ENCODE results near the gene UBTD1. TPM values are rescaled to one million over a fixed set of nuclear protein-coding genes. Genes with fewer than 3 reads are reported as not detected.
A peak's percentile ranks its signal among the peaks of the same experiment; 100 is the strongest.

The UBTD1 gene
- total RNA-seq, 3 donors from 2014 or later: 0.49 to 7.3 (median 3.4) TPM

GRCh38 chr10:97608991-97609561, 110.4 kb downstream of the UBTD1 start:
- H3K4me3 ChIP-seq: no peak overlapping the region
- intact Hi-C loops (cut with DNase I, micrococcal nuclease): no loop called here
- no peak for TF ChIP-seq CTCF (IDR thresholded peaks at IDR 0.05)
- no peak for DNase-seq
- no peaks in the 10 kb centered on the region for H3K4me1 ChIP-seq (ENCODE audit: low read depth)
- H3K36me3 ChIP-seq (ENCODE audit: low read depth): no peaks in the 10 kb centered on the region
- ATAC-seq: no peak
- H3K9me3 ChIP-seq: no peaks in the 10 kb centered on the region

- TF ChIP-seq CTCF (IDR thresholded peaks at IDR 0.05): no peak
- DNase-seq: no peak
- no peaks in the 10 kb centered on the region for H3K4me1 ChIP-seq (ENCODE audit: low read depth)
- no peak for ATAC-seq
- H3K9me3 ChIP-seq: no peaks in the 10 kb centered on the region
- no peaks in the 10 kb centered on the region for H3K36me3 ChIP-seq (ENCODE audit: low read depth)
- H3K4me3 ChIP-seq: no peak overlapping the region
- intact Hi-C loops (cut with DNase I, micrococcal nuclease): no loop called here
Observed at GRCh38 chr10:97611473-97611872, 112.7 kb downstream of the UBTD1 start.

- ATAC-seq: peak; percentile 47
- Histone ChIP-seq H3K4me1 (ENCODE audit: low read depth) (no peaks in the 10 kb centered on the region), H3K9me3 (no peaks in the 10 kb centered on the region), H3K36me3 (ENCODE audit: low read depth) (no peaks in the 10 kb centered on the region), H3K4me3 (no peak overlapping the region)
- TF ChIP-seq CTCF (IDR thresholded peaks at IDR 0.05): no peak
- DNase-seq: no peak
- intact Hi-C loops (cut with DNase I, micrococcal nuclease): no loop called here
Observed at GRCh38 chr10:97612386-97612785, 113.7 kb downstream of the UBTD1 start.

- Histone ChIP-seq H3K36me3 (ENCODE audit: low read depth) (no peaks in the 10 kb centered on the region), H3K4me3 (no peak overlapping the region), H3K9me3 (no peaks in the 10 kb centered on the region), H3K4me1 (ENCODE audit: low read depth) (no peaks in the 10 kb centered on the region)
- ATAC-seq (no peak), DNase-seq (no peak)
- TF ChIP-seq CTCF (IDR thresholded peaks at IDR 0.05): no peak
- intact Hi-C loops (cut with DNase I, micrococcal nuclease): no loop called here
Observed at GRCh38 chr10:97618285-97618684, 119.6 kb downstream of the UBTD1 start.

GRCh38 chr10:97618733-97619132, 120.0 kb downstream of the UBTD1 start:
- DNase-seq: no peak
- intact Hi-C loops (cut with DNase I, micrococcal nuclease): no loop called here
- H3K36me3 ChIP-seq (ENCODE audit: low read depth): no peaks in the 10 kb centered on the region
- H3K4me3 ChIP-seq: no peak overlapping the region
- no peaks in the 10 kb centered on the region for H3K4me1 ChIP-seq (ENCODE audit: low read depth)
- no peaks in the 10 kb centered on the region for H3K9me3 ChIP-seq
- ATAC-seq: no peak
- no peak for TF ChIP-seq CTCF (IDR thresholded peaks at IDR 0.05)

Other genes with a start within 250 kb of the UBTD1 start
- gene ARHGAP19, start 206.3 kb upstream of the UBTD1 start, total RNA-seq: 10 to 100 TPM in 1 of 3 donors, 1 to 10 TPM in 2; 5.9 to 10.7 (median 8.8) TPM
- gene FRAT1, start 179.7 kb upstream of the UBTD1 start, total RNA-seq: 1 to 10 TPM; 4.7 to 9.6 (median 7.2) TPM
- gene FRAT2, start 164.2 kb upstream of the UBTD1 start, total RNA-seq: 10 to 100 TPM; 26.2 to 42.5 (median 33.3) TPM
- 10 to 100 TPM; 14.6 to 19.4 (median 16.9) TPM for gene RRP12, start 97.6 kb upstream of the UBTD1 start, total RNA-seq
- 100 to 1,000 TPM; 173 to 244 (median 186) TPM for gene PGAM1, start 72.7 kb upstream of the UBTD1 start, total RNA-seq
- 10 to 100 TPM; 20.7 to 30.9 (median 21.3) TPM for gene EXOSC1, start 52.9 kb upstream of the UBTD1 start, total RNA-seq
- gene ZDHHC16, start 52.7 kb upstream of the UBTD1 start, total RNA-seq: 10 to 100 TPM; 28.8 to 37.0 (median 29.5) TPM
- gene MMS19, start 502 bp upstream of the UBTD1 start, total RNA-seq: 10 to 100 TPM; 45.7 to 48.5 (median 47.0) TPM
- under 1 TPM; 0.29 to 0.75 (median 0.35) TPM for gene ANKRD2, start 73.9 kb downstream of the UBTD1 start, total RNA-seq
- under 1 TPM in 2 of 3 donors, not detected in 1; 0.29 to 0.47 TPM for gene HOGA1, start 85.5 kb downstream of the UBTD1 start, total RNA-seq
- not detected for gene C10orf62, start 90.8 kb downstream of the UBTD1 start, total RNA-seq
- gene MORN4, start 134.6 kb downstream of the UBTD1 start, total RNA-seq: 1 to 10 TPM; 1.9 to 2.7 (median 2.6) TPM
- gene PI4K2A, start 141.7 kb downstream of the UBTD1 start, total RNA-seq: 10 to 100 TPM; 11.2 to 13.7 (median 11.7) TPM
- gene AVPI1, start 188.3 kb downstream of the UBTD1 start, total RNA-seq: 10 to 100 TPM; 23.7 to 34.1 (median 31.4) TPM
- gene MARVELD1, start 214.8 kb downstream of the UBTD1 start, total RNA-seq: 10 to 100 TPM; 30.7 to 45.7 (median 37.7) TPM
- gene ZFYVE27, start 238.2 kb downstream of the UBTD1 start, total RNA-seq: 10 to 100 TPM; 48.8 to 83.7 (median 55.0) TPM